Fibroblast of the aortic adventitia (primary cell): ENCODE measurements around the gene DPP6. TPM values are rescaled to one million over a fixed set of nuclear protein-coding genes. Genes with fewer than 3 reads are reported as not detected.

ENCODE experiments used
- DNase-seq: peaks from one replicate; pipeline ENCODE4 v3.0.0-alpha.2; 2010; ENCODE audit warnings: low read depth
- H3K4me3 ChIP-seq: 2 replicates; pipeline ENCODE4 v1.5.1; 2011; ENCODE audit warnings: low read depth, mild to moderate bottlenecking, control low read depth, low read length, moderate library complexity
- CTCF ChIP-seq: IDR thresholded peaks from 2 replicates; pipeline ENCODE4 v1.5.1; 2011; ENCODE audit warnings: mild to moderate bottlenecking, low read length, control low read depth, inconsistent platforms; ENCODE audit not compliant: insufficient read depth
- total RNA-seq: library from RNA; depleted of rRNA; stranded (reverse); fragments of >200 nt; gene quantifications from 2 replicates; pipeline ENCODE4 v1.2.3, GENCODE V29; 2012; ENCODE audit warnings: low replicate concordance

Gene DPP6
- total RNA-seq, 1 donor = not detected

GRCh38 chr7:154574235-154574634 is 522.0 kb downstream of the DPP6 start:
- no peak for DNase-seq
- no peak for TF ChIP-seq CTCF
- H3K4me3 ChIP-seq = no peak overlapping the region

DNA sequence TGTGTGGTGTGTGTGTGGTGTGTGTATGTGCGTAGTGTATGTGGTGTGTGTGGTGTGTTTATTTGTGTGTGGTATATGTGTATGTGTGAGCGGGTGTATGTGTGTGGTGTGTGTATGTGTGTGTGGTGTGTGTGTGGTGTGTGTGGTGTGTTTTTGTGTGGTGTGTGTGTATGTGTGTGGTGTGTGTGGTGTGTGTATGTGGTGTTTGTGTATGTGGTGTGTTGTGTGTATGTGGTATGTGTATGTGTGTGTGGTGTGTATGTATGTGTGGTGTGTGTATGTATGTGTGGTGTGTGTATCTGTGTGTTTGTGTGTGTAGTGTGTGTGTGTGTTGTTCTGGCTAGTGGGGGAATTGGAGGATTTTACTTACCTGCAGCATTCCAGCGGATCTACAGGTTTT is 523.3 kb downstream of the DPP6 start:
- H3K4me3 ChIP-seq = no peak overlapping the region
- no peak for DNase-seq
- no peak for TF ChIP-seq CTCF

- no peak overlapping the region for H3K4me3 ChIP-seq
- TF ChIP-seq CTCF = no peak
Measured at GRCh38 chr7:154576604-154577003, 524.4 kb downstream of the DPP6 start.

GRCh38 chr7:154577141-154577873 is 525.1 kb downstream of the DPP6 start:
- DNase-seq = no peak
- no peak for TF ChIP-seq CTCF
- H3K4me3 ChIP-seq = no peak overlapping the region

More at GRCh38 chr7:154576604-154577003, 524.4 kb downstream of the DPP6 start:
- no peak for DNase-seq

DNA sequence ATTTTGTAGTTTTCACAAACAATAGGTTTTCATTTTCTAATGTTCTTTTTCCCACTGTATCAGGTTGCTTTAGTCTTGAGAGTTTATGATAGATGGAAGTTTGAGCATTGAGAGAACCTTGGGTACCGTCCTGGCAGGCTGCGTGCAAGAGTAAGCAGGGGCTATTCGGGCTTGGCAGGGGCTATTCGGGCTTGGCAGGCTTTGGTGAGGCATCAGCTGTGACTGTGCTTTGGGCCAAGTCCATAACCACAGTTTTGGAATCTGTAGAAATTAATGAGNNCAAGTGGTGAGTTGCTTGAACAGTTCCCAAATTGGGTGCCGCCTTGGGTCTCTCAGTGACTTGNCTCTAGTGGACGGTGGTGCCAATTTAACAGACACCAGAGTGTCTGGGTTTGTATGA is 526.1 kb downstream of the DPP6 start:
- no peak for DNase-seq

DNA sequence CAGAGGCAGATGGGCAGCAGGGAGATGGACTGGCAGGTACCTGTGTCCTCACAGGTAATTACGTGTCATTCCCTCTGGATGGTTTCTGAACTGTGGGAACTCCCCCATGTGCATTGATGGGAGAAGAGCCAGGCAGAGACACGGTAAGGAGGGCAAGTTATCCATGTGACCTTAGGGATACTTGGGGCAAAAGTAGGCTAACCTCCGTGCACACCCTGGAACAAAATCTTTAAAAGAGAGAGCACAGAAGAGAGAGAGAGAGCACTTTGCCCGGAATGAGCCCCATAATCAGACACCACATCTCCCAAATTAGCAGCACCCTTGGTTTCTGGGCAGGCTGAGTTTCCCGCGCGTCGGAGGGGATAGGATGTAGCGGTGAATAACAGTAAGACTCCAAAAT is 527.5 kb downstream of the DPP6 start:
- no peak for DNase-seq
- H3K4me3 ChIP-seq = no peak overlapping the region
- TF ChIP-seq CTCF = no peak

More for the DNA sequence above, 526.1 kb downstream of the DPP6 start:
- no peak overlapping the region for H3K4me3 ChIP-seq
- no peak for TF ChIP-seq CTCF
